Measurements from ENCODE around the gene KCNMA1. TPM values are rescaled to one million over a fixed set of nuclear protein-coding genes. Genes with fewer than 3 reads are reported as not detected.

Gene KCNMA1
- total RNA-seq, 1 experiment from 2014 or later = 139 TPM

DNA sequence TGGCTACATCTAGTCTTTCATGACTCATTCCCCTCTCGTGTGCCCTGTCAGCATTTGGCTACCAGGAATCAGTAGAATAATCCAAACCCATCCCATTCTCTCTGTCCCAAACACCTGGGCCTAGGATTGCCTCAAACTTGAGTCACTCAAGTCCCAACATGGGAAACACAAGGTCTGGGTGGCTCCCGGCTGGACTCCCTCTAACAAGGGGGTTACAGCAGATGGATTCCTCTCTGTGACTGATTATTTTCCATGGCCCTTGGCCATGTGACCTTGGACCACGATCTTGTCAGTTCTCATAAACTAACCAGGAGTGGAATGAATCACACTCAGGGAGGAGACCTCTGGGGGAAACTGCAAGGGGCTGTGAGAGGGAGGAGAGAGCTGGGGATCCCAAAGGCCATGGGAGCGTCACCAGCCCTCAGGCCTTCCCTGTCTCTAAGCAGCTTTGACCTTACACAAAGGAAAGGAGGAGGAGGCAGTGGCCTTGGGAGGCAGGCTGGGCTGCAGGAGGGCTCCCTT is 533.1 kb downstream of the KCNMA1 start:
- peak; percentile 81 for DNase-seq (ENCODE audit: low read depth)

DNA sequence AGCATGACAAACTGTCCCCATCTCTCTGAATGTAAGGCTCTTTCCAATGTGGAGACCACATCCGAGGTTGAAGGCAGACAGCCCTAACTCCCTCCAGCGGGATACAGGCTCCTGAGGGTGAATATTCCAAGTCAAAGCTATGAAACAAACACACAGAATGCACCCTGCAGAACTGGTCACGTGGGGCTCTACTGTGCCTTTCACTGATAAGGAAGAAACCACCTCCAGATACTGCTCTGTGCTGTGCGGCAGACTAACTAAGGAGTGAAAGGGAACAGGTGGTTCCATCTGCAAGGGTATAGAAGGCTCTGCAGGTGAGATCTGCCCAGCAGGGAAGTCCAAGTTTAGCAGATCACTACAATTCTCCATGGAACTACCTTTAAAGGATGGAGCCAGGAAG is 534.4 kb downstream of the KCNMA1 start:
- no peak for DNase-seq (ENCODE audit: low read depth)

DNA sequence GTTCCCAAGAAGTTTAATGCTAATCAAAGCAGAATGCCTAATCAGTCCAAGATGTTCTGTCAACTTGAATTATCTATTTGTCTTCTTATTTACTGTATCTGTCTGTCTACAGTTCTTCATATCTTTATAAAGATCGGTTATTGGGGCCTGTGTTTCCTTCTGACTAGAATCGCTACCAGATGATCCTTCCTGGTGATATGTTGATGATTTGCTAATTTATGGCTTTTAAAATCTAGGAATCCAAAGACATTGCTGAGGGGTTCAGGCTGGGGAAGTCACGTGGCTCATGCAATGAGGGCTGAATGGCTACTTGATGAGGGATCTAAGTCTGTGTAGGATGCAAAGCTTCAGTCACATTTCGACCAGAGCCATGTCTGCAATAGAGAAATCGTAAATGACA is 536.3 kb downstream of the KCNMA1 start:
- DNase-seq (ENCODE audit: low read depth) = no peak

DNA sequence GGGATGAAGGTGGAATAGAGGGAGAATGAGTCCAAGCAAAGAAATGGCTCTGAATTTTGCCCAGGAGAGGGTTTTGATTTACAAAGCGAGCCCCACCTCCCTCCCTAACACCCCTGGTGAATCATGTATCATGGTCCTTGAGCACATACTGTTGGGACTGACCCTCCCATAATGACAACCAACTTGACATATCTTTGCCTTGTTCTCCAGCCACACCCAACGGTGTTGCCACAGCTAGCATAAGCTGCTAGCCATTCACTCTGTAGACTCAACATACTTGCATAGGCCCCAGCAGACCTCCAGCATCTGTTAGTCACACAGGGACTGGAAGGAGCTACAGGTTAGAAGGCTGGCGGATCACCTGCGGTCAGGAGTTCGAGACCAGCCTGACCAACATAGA is 538.5 kb downstream of the KCNMA1 start:
- DNase-seq (ENCODE audit: low read depth) = no peak

DNA sequence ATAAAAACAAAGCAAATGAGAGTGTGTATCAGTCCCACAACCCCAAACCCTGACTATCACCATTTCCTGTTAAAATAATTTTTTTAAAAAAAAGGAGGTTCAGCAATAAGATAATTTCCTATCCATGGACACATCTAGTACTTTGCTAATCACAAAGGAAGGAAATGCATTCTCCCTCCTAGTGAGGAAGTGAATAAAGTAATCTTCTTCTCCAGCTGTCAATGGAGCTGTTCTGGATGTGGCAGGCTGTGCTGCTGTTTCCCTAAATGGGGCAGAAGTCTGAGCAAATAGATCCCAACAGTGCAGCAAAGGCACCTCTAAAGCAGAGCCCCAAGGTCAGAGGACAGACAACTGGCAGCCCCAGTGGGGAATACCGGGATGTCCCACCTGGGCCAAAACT is 540.0 kb downstream of the KCNMA1 start:
- DNase-seq (ENCODE audit: low read depth) = no peak

DNA sequence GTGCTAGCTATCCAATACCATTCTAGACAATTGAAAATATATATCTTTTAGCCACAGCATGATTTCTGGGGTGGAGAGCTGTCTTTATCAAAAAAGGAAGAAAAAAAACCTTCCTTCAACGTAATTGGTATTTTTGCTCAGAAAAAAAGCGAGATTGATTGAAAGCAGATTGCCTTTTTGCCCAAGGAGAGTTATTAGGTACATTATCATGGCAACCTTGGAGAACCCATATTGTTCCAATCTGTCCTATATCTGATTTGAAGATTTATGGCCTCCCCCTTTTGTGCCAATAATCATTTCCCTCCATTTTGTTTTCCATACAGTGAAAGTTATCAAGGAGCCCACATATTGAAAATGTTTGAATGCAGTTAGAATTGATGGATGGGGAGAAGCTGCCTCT is 544.5 kb downstream of the KCNMA1 start:
- DNase-seq (ENCODE audit: low read depth) = no peak

DNA sequence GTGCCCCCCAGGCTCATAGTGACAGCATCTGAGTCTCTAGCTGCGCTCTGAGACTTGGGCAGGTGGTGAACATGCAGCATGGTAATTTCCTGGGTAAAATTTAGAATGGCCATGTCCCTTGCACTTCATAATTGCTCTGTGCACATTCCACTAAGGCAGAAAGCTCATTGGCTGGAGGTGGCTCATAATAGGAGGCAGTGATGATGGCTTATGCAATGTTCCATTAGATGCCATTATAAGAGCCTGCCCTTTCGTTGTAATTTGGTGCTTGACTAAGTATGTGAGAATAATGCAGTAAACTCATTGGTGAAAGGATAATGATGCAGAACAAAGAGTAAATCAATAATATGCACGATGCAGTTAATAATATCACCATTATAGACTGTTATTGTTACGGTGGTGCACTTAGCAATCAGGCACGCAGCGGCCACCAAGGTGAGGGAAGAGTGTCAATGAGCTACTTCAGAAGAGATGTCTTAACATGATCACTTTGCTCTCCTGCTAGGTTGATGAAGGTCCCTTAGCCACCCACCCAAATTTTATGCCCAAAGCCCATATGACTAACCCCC is 545.9 kb downstream of the KCNMA1 start:
- no peak for DNase-seq (ENCODE audit: low read depth)

DNA sequence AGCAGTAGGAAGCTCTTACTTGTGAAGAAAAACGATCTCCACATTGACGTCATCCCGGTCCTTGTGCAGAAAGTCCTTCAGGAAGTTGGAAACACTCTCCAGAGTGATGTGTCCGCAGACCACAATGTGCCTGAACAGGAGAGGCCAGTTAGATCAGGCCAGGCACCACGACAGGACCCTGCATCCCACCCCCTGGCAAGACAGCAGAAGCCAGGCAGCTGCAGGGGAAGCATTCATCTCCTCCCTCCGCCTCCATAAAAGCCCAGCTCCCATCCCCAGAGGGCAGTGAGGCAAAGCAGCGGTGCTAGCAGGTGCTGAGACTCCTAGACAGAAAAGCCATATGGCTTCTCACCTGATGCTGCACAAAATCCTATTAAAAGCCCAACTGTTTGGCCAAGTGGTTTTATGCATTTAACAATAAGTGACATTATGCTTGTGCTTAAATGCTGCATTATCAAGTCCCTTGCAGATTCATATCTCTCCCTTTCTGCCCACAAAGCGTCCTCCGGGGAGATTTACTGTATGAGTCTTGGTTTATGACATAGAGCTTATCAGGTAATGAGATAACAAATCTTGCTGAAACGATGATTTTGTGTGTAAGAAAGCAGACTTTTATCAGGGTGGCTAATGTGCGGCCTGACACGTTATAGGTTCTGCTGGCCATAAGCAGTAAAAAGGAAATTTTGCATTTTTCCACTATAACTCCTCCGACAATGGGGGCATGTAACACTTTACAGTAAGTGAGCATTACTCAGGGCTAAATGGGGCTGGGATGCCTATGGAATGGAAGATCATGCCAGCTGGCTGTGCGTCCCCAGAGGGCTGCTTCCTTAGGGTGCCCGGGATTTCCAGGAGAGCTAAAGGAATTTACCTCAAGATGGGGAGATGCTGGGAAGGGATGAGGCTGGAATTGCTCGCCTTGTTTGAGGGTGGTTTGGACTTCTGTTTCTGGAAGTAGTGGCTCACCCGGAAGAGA is 546.9 kb downstream of the KCNMA1 start:
- no peak for DNase-seq (ENCODE audit: low read depth)

DNA sequence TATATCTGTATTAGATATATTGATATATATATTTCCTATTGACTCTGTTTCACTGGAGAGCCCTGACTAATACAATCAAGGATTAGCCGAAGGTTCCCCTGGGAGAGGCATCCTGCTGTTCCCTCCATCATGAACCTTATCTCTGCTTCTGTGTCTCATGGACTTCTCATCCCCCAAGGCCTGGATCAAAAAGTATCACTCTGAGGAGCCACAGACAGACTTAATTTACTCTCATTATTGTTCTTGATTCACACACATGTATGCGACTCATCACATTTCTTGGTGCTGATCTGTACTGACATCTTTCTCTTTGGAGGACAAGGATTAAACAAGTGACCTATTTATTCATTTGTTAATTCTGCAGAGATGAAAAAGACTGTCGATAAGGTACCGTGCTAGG is 550.2 kb downstream of the KCNMA1 start:
- peak; percentile 21 for DNase-seq (ENCODE audit: low read depth)

DNA sequence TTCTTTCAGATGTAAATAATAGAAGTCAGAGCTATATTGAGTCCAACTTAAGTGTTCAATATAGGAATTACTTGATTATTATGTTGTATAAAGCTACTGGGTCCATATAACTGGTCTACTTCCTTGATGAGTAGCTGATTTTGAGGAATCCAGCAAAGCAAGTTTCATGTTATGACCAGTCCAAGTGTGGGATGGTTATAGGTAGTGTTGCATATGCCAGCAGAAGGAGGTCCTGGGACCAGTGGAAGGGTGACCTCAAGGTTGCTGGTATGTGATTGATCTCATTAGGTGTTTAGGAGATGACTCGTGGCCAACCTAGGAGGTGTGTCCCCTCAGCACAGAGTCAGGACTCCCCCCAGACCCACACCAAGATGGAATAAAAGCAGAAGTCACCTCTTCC is 551.5 kb downstream of the KCNMA1 start:
- DNase-seq (ENCODE audit: low read depth) = no peak

DNA sequence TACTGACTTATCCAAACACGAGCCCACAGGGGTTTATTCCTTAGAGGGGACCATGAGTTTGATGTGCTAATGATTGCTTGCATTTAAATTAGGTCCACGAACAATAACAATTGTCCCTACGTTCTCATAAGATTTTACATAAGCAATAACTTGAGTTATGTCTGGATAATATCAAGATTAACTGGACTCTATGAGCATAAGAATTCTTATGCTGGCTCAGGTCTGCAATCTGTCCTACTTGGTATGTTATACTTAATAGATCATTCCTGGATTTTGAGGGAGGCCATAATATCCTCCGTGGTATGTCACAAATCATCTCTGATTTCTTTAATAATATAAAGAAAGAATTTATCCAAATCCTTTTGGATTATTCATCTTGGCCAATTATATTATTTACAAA is 552.3 kb downstream of the KCNMA1 start:
- no peak for DNase-seq (ENCODE audit: low read depth)

DNA sequence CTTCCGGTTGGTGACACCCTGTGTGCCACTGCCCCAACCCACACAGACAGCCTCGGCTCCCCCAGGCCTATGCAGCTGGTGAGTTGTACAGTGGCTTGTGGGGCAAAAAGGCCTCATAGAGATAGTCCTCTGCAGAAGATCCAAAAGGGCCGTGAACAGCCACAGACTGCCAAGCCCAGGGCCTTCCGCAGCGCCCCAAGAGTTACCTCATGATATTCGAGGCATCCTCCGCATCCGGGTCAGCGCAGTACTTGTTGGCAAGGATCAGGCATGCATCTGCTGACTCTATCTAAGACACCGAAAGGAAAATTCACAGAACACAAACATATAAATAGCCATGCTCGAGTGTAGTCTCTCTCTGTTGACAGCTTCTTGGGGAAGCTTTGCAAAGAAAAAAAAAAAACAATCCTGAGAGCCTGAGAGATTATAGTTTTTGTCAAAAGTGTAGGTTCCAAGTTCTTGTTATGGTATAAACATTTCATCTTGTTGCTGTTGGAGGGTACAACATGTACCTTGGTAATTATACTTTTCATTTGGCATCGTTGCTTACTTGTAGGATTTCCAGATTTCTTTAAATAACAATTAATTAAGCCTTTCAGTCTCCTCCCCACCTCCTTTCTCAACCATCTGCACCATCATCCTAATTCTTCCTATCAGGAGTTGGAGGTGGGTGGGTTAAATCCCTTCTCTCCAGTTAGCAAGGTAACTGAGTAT is 553.0 kb downstream of the KCNMA1 start:
- DNase-seq (ENCODE audit: low read depth) = no peak

DNA sequence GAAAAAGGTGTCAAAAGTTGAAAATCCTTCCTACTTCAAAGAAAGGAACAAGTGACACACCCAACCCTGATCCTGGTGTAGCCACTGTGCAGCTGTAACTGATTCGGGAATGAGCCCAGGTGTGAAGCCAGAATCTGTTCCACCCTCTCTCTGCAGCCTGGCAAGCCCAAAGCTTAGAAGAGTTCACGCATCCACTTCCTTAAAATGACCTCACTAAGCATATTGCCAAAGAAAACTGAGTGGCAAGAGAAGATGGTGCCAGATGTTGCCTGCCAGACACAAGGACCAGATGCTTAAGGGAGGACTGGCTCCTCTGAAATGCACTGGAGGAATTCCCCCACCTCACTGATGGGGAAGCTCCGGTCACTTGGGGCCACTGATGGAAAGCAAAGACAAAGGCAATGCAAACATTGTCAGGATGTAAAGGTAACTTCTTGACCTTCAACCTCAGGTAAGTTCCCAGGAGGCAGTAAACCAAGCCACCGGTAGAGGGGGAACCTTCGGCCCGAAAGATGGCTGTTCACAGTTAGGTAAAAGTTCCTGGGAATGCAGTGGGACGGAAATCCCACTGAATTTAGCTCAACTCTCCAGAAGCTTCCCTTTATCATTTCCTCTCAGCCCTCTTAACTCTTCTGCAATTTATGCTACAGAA is 554.9 kb downstream of the KCNMA1 start:
- DNase-seq (ENCODE audit: low read depth) = no peak

DNA sequence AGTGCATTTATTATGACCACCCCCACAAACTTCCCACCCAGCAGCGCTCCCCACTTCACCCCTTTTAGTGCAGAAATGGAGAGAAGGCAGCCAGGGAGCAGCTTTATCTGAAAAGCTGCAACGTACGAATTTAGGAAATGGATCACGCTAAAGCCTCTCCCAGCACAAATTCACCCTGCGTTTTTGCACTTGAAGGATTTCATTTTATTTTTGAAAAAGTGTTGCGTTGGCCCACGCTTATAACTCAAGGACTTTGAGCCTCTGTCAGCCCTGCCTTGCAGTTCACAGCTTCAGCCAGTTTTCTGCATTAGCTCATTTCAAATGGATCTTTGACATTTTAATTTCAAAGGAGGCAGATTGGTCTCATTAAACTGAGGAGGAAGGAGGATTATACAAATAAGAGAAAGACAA is 556.1 kb downstream of the KCNMA1 start:
- DNase-seq (ENCODE audit: low read depth) = no peak

DNA sequence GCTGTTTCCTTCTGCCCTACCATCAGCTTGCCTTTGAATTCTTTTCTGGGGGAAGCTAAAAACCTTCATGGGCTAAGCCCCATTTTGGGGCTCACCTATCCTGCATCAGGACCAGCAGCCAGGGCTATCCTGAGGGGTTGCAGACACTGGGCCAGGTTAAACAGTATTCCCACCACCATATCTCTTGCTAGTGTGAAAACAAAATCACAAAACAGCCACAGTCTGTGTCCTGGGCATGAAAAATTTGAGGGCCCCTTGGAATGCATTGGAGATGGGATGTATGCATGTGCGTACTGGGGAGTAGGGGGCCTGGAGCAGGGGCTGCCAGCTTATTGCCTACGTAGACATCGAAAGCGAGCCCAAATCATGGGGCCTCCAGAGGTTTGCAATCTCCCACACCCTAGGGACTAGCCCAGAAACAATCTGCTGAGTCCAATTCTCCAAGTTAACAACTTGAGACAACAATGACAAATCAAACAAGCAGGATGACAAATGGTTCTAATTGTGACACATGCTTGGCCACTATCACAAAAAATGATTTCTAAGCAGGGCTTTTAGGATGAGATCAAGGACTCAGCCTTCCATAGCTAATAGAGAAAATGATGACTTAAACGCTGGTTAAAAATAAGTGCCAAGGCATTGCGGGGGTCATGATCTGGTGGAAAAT is 557.1 kb downstream of the KCNMA1 start:
- no peak for DNase-seq (ENCODE audit: low read depth)

DNA sequence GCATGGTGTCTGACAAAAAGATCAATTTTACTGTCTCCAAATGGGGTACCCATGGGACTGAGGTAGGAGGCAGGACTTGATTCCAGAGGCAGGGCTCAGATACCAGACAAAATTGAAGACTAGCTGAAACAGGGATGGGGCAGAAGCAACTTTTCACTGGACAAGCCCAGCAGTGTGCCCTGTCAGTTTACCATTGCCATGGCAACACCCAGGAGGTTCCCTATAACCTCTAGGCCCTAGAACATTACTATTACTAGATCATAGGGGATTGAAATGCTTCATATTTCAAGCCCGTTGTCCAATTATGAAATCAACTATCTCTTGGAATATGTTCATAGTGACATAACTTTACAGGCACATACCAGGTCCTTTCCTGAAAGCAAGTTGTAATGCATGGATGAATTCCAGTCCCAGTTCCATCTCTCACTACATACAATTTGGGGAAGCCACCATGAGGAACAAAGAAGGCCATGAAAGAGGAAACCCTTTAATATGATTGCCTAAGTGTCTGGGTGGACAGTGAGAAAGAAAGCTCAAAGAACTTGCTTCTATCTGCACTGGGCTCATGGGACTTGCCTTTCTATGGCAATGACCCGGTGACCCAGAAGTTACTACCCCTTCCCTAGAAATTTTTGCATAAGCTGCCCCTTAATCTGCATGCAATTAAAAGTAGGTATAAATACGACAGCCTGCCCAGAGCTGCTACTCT is 557.9 kb downstream of the KCNMA1 start:
- no peak for DNase-seq (ENCODE audit: low read depth)

DNA sequence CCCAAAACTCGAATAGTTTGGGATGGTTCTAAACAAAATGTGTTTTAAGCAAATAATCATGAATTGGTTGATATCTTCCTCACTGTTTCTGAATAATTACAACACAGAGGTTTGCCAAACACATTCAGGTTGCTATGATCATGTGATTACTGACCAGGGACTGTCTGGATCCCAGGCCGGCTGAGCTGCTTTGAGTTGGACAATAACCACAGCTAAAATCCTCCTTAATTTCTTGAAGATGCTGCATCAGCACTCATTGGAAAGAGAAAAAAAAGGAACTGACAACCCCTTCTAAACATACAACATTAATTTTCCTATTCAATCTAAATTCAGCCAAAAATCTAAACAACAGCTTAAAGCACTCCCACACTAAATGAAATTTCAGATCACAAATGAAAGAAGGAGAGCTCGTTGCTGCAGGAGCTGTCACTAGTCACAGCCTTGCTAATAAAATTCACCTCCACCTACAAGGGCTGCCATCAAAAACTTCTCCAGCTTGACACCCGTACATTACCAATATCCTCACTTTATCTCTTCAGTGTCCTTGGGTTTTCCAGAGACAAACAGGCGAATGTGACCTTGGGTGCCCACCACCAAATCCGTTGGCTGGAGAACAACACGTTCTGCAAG is 560.2 kb downstream of the KCNMA1 start:
- DNase-seq (ENCODE audit: low read depth) = no peak

DNA sequence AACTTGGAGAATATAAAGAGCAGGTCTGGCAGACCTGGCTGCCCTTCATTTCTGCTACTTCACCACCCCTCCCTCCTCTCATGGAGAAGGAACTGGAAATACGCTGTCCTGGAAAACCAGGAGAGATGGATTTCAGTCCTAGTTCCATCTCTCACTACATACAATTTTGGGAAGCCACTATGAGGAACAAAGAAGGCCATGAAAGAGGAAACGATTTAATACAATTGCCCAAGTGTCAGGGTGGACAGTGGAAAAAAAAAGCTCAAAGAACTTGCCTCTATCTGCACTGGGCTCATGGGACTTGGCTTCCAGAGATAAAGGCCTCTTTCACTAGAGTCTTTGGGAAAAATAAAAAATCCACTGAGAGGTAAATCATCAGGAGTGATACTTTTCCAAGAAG is 561.7 kb downstream of the KCNMA1 start:
- no peak for DNase-seq (ENCODE audit: low read depth)

DNA sequence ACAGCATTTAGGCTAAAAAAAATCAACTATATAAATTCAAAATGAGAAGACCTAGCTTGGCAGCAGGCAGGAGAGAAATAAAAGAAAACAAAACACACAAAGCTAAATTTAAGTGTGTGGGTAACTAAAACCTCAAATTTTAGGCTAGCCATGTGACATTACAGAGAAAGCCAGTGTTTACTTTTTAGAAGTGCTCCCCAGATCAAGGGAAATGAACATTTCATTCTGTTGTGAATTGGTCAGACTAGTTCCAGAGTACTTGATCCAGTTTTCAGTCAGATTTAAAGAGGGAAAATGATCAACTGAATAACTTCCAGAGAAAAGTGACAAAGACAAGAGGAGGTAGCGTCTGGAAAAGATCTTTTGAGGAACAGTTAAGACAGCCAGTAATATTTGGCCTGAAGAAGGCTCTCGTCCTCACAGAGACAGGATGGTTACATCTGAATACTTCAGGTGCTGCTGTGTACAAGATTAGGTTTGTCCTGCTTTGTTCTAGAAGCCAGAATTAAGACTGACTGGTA is 563.4 kb downstream of the KCNMA1 start:
- no peak for DNase-seq (ENCODE audit: low read depth)

DNA sequence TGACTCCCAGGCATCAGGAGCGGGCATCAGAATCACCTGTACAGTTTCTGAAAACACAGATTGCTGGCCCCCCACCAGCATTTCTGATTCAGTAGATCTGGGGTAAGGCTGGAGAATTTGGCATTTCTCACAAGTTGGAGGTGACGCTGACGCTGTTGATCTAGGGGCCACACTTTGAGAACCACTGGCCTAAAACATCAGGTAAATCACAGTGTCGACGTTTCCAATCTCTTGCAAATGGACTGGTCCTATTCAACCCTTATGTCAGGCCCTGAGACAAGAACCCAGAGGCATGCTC is 564.0 kb downstream of the KCNMA1 start:
- DNase-seq (ENCODE audit: low read depth) = no peak

Measured in HT1080 (cell line).